Activated CD4-positive, alpha-beta T cell treated with anti-CD3 and anti-CD28 coated beads, Interleukin-2, Interleukin-6, amounts not matched to agents 100 ng/mL and 50 ng/mL, durations not matched to agents 16 hours and 8 hours (primary cell): ENCODE results near the gene SLIT3.

Experiments used
- DNase-seq: peaks from one replicate; pipeline ENCODE4 v3.0.0-alpha.2; 2020

Gene SLIT3

GRCh38 chr5:169298193-169298592 is 2.7 kb downstream of the SLIT3 start:
- no peak for DNase-seq

GRCh38 chr5:169296419-169297143 is 4.4 kb downstream of the SLIT3 start:
- DNase-seq: no peak

GRCh38 chr5:169295306-169295705 is 5.6 kb downstream of the SLIT3 start:
- no peak for DNase-seq

GRCh38 chr5:169294621-169295020 is 6.3 kb downstream of the SLIT3 start:
- DNase-seq: no peak

GRCh38 chr5:169291877-169292276 is 9.1 kb downstream of the SLIT3 start:
- no peak for DNase-seq

GRCh38 chr5:169290895-169291294 is 10.0 kb downstream of the SLIT3 start:
- DNase-seq: no peak

- DNase-seq: no peak
Measured at GRCh38 chr5:169289520-169289919, 11.4 kb downstream of the SLIT3 start.

GRCh38 chr5:169288066-169288930 is 12.6 kb downstream of the SLIT3 start:
- no peak for DNase-seq

- no peak for DNase-seq
Measured at GRCh38 chr5:169287529-169287928, 13.4 kb downstream of the SLIT3 start.

- no peak for DNase-seq
Measured at GRCh38 chr5:169286572-169287300, 14.2 kb downstream of the SLIT3 start.

GRCh38 chr5:169283887-169284286 is 17.1 kb downstream of the SLIT3 start:
- DNase-seq: no peak

- no peak for DNase-seq
Measured at GRCh38 chr5:169281625-169282024, 19.3 kb downstream of the SLIT3 start.

GRCh38 chr5:169280696-169281095 is 20.2 kb downstream of the SLIT3 start:
- no peak for DNase-seq

- no peak for DNase-seq
Measured at GRCh38 chr5:169280286-169280685, 20.7 kb downstream of the SLIT3 start.

- no peak for DNase-seq
Measured at GRCh38 chr5:169279125-169279524, 21.8 kb downstream of the SLIT3 start.

- no peak for DNase-seq
Measured at GRCh38 chr5:169273881-169274280, 27.1 kb downstream of the SLIT3 start.

GRCh38 chr5:169273451-169273850 is 27.5 kb downstream of the SLIT3 start:
- no peak for DNase-seq

GRCh38 chr5:169272731-169273427 is 28.1 kb downstream of the SLIT3 start:
- no peak for DNase-seq

- no peak for DNase-seq
Measured at GRCh38 chr5:169272111-169272510, 28.8 kb downstream of the SLIT3 start.

- DNase-seq: no peak
Measured at GRCh38 chr5:169270827-169271226, 30.1 kb downstream of the SLIT3 start.

GRCh38 chr5:169268019-169268418 is 32.9 kb downstream of the SLIT3 start:
- DNase-seq: no peak

GRCh38 chr5:169265888-169266287 is 35.1 kb downstream of the SLIT3 start:
- DNase-seq: no peak

- no peak for DNase-seq
Measured at GRCh38 chr5:169263591-169263990, 37.3 kb downstream of the SLIT3 start.
